Measurements from ENCODE around the gene POLE.

- TF ChIP-seq POLR2A (IDR thresholded peaks at IDR 0.05; ENCODE audit: low read depth, low read length) (no peak), TAF1 (IDR thresholded peaks at IDR 0.05; ENCODE audit: low read depth, low read length) (no peak), SPI1 (IDR thresholded peaks at IDR 0.05; ENCODE audit: low read depth, low read length) (no peak), POLR2AphosphoS5 (IDR thresholded peaks at IDR 0.05; ENCODE audit: low read depth, low read length) (no peak), PAX5 (IDR thresholded peaks at IDR 0.05; ENCODE audit: insufficient read depth, low read length, severe bottlenecking) (no peak)
Measured at GRCh38 chr12:132624910-132625630, 62.1 kb downstream of the POLE start.

Measured in GM12891 (cell line).